GM18505 (cell line): ENCODE data around the gene CST7.

Experiments used
- ATAC-seq: cut with Tn5 transposase; IDR thresholded peaks from one replicate; pipeline ENCODE4 v1.9.1; 2021; ENCODE audit not compliant: unreplicated experiment
- POLR2A ChIP-seq: IDR thresholded peaks from 4 replicates; pipeline ENCODE4 v1.6.1; 2011; ENCODE audit warnings: borderline replicate concordance; ENCODE audit not compliant: insufficient read depth, insufficient read length; ENCODE audit errors: extremely low read depth

CST7 gene

DNA sequence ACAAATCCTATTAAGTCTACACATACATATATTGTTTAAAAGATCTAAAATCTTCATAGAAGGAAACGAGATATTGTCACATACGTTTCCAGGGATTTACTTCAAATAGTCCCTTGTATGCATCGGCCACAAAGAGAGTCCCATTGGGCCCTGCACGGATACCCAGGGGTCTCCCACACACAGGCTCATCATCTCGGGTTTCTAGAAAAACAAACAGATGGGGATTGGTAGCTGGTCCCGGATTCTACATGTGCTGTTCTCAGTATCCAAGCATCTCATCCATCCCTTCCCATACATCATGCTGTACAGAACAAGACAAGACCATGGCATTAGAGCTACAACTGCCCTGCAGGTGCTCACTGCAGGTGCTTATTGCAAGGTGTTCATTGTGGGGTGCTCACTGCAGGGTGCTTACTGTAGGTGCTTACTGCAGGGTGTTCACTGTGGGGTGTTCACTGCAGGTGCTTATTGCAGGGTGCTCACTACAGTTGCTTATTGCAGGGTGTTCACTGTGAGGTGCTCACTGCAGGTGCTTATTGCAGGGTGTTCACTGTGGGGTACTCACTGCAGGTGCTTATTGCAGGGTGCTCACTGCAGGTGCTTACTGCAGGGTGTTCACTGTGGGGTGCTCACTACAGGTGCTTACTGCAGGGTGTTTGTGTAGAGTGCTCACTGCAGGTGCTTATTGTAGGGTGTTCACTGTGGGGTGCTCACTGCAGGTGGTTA is 22.5 kb downstream of the CST7 start:
- no peak for TF ChIP-seq POLR2A
- ATAC-seq = no peak

GRCh38 chr20:24972341-24972740 is 23.3 kb downstream of the CST7 start:
- no peak for TF ChIP-seq POLR2A
- ATAC-seq = no peak

DNA sequence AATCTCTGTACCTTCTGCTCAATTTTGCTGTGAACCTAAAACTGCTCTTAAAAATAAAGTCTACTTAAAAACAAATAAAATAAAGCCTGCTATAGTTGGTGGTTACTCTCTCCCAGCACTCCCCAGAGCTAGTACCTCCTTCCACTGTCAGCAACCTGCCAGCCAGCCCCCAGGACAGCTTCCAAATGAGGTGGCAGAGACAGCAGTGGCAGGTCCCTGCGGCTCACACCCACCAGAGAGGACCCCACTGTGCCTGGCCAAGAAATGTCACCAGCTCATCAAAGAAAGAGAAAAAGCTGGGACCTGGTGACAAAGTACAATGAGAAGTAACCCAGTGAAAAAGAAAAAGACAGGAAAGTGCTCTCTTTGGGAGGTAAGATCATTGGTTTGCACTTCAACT is 28.3 kb downstream of the CST7 start:
- no peak for ATAC-seq
- TF ChIP-seq POLR2A = no peak

GRCh38 chr20:24977797-24978196 is 28.7 kb downstream of the CST7 start:
- TF ChIP-seq POLR2A = no peak
- ATAC-seq = no peak

DNA sequence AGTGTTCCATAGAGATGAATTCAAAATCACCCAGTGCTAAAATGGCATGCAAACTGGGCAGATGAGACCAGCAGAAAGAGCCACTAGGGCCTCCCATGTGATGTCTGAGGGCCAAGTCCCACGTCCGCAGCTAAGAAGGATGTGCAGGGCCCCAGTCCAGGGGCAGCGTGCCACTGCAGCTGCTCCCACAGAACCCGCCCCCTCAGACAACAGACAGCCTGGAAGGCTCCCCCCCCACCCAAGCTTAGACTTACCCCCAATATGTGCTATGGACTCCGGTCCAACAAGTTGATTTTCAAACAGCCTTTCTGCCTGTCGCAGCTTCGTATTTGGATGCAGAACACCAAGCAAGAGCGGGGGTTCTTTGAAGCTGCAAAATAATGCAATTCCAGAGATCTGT is 29.4 kb downstream of the CST7 start:
- TF ChIP-seq POLR2A = no peak
- no peak for ATAC-seq

DNA sequence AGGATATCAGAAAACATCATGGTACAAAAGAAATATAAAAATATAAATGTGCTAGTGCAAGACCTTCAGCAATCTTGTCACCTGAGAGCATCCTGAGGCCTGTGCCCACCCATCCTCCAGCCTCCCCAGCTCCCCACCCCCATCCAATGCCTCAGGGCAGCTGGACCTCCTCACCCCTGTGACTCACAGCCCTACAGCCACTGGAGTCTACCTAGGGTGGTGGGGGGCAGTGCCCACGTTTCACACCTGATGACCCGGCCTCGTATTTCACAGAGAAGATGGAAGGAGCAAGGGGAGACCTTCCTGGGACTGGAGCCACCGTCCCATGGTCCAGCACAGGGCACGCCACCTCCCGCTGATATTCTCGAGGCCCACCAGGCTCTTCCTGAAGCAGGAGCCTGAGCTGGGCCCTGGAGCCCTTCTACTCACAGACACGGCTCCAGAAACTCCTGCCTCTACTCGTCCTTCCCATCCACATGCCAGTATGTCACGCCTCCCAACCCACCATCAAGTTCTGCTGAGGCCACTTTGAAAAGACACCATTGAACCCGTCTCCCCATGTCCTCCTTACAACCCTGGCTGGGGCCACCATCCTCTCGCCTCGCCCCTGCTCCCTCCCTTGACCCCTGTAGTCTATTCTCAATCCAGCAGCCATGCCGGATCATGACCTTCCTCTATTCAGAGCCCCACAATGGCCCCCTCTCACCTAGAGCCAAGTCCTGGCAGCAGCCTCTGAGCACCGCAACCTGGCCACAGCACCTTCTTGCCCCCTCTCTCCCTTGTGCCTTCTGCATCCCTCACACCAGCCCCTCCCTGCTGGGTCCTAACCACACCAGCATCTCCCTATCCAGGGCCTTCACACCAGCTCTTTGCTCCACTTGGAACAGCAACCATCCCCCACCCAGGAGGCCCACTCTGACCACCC is 30.2 kb downstream of the CST7 start:
- ATAC-seq = no peak
- no peak for TF ChIP-seq POLR2A

DNA sequence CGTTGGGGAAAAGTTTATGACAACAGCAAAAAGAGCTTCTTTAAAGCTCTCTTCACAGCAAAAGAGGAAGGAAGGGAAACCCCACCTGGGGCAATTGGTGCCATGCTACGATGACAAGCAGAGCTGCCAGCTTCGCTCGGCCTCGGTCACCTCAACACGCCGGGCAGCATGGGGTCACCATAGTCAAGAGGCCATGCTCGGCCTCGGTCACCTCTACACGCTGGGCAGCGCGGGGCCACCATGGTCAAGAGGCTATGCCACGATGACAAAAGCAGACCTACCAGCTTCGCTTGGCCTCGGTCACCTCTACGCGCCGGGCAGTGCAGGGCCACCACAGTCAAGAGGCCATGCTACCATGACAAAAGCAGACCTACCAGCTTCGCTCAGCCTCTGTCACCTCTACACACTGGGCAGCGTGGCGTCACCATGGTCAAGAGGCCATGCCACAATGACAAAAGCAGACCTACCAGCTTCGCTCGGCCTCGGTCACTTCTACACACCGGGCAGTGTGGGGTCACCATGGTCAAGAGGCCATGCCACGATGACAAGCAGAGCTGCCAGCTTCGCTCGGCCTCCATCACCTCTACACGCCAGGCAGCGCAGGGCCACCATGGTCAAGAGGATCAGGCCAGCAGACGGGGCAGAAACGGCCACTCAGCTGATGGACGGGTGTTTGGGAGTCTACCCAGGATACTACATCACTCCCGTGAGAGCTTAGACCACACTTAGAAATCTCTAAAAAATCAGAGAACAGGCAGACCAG is 31.4 kb downstream of the CST7 start:
- ATAC-seq = no peak
- TF ChIP-seq POLR2A = no peak

DNA sequence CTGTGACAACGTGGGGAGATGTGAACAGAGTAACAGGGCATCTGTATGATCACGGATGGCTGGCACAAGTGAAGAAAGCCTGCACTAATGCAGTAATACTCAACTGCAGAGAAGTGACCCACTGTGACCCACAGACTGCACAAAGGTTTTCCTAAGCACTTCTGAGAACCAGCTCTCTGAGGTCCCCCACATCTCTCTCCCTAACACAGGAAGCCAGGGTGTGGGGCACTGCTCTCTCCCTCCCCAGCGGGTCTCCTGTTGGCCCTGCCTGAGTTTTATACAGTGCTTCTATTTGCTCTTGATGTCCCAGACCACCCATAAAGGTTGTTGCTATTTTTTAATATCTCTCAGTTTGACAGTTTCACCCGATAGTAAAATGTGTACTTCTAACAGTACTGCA is 32.2 kb downstream of the CST7 start:
- ATAC-seq = no peak
- no peak for TF ChIP-seq POLR2A

DNA sequence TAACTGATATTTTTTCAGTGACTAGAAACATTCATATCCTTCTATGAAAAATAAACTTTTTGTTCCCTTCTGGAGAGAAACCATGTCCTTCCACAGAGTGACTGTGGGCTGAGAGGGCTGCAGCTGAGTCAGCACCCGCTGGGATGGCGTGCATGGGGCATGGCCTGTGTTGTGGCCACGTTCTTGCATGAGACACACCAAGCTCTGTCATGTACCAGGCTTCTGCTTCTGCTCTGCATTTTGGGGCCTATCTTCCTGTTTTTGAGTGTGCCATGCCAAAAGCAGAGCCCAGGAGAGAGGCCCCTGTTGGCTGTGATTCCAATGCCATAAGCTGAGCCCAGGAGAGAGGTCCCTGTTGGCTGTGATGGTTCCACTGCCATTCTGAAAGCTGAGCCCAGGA is 32.7 kb downstream of the CST7 start:
- no peak for ATAC-seq
- TF ChIP-seq POLR2A = no peak

- TF ChIP-seq POLR2A = no peak
- ATAC-seq = no peak
Measured at GRCh38 chr20:24983896-24984295, 34.8 kb downstream of the CST7 start.

- no peak for TF ChIP-seq POLR2A
- no peak for ATAC-seq
Measured at GRCh38 chr20:24984961-24985640, 36.0 kb downstream of the CST7 start.

GRCh38 chr20:24985802-24986201 is 36.7 kb downstream of the CST7 start:
- ATAC-seq = no peak

More at GRCh38 chr20:24985802-24986201, 36.7 kb downstream of the CST7 start:
- no peak for TF ChIP-seq POLR2A
